GM18505 (cell line): Measurements from ENCODE around the gene BFSP1.

Experiments
- ATAC-seq: cut with Tn5 transposase; IDR thresholded peaks from one replicate; pipeline ENCODE4 v1.9.1; 2021; ENCODE audit not compliant: unreplicated experiment
- POLR2A ChIP-seq: IDR thresholded peaks from 4 replicates; pipeline ENCODE4 v1.6.1; 2011; ENCODE audit warnings: borderline replicate concordance; ENCODE audit not compliant: insufficient read depth, insufficient read length; ENCODE audit errors: extremely low read depth

The BFSP1 gene

DNA sequence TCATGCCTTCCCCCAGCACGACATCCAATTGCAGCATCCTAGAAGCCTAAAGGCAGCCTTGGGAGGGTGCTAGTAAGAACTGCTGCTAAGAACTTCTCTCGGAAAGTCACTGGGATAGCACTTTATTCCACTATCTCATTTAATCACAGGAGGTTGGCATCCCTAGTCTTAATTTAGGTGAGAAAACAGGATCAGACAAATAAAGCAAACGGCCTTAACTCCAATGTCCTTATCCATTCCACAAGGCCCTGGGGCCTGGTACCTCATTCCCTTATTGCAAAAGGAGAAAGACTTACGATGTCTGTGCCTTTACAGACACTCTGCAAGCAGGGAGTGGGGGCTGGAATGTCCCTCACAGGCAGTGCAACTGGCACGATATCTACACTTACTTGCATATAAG lies 60.7 kb downstream of the BFSP1 start:
- TF ChIP-seq POLR2A: no peak
- no peak for ATAC-seq

- ATAC-seq: no peak
- TF ChIP-seq POLR2A: no peak
Measured at GRCh38 chr20:17469246-17470030, 61.7 kb downstream of the BFSP1 start.

- no peak for TF ChIP-seq POLR2A
- no peak for ATAC-seq
Measured at GRCh38 chr20:17468073-17468840, 62.9 kb downstream of the BFSP1 start.

DNA sequence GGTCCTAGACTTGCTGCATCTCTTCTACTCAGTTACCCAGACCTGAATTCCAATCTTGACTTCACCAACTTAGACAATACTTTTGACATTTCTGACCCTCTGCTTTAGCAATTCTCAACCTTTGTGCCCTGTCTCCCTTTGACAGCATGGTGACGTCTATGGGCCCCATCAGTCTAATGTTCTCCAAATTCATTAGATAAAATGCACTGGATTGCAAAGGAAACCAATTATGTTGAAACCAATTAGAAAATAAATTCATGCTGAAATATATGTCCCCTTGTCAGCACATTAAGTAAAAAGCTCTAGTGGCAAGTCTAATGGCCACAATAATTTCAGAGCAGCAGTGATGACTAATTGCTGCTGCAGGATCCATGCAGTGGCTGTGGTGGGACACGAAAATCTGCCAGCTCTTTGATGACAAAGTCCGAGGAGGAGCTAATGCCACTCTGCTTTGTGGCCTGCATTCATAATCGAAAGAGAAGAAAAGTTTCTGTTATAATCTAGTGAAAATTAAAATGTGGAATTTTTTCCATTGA lies 64.0 kb downstream of the BFSP1 start:
- ATAC-seq: no peak
- no peak for TF ChIP-seq POLR2A

- ATAC-seq: no peak
- TF ChIP-seq POLR2A: no peak
Measured at GRCh38 chr20:17466641-17467040, 64.5 kb downstream of the BFSP1 start.

- ATAC-seq: no peak
- TF ChIP-seq POLR2A: no peak
Measured at GRCh38 chr20:17465236-17465635, 65.9 kb downstream of the BFSP1 start.

- ATAC-seq: no peak
- no peak for TF ChIP-seq POLR2A
Measured at GRCh38 chr20:17463711-17464110, 67.5 kb downstream of the BFSP1 start.

- TF ChIP-seq POLR2A: no peak
- ATAC-seq: no peak
Measured at GRCh38 chr20:17461941-17462340, 69.2 kb downstream of the BFSP1 start.

DNA sequence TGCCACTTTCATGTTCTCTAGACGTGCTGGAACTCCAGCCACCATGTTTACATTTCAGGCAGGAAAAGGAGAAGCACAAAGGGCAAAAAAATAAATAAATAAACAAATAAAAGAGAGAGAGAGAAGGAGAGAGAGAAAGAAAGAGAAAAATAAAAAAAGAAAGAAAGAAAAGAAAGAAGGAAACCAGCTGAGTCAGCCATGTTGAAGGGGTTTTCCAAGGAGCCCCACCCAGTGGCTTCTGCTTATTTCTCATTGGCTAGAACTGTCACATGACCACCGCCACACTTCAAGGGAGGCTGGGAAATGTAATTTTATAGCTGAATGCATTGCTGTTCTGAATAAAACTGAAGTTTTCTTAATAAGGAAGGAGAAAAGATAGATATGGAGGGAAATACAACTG lies 71.1 kb downstream of the BFSP1 start:
- no peak for TF ChIP-seq POLR2A
- ATAC-seq: no peak

- TF ChIP-seq POLR2A: no peak
Measured at GRCh38 chr20:17457588-17458190, 73.5 kb downstream of the BFSP1 start.

DNA sequence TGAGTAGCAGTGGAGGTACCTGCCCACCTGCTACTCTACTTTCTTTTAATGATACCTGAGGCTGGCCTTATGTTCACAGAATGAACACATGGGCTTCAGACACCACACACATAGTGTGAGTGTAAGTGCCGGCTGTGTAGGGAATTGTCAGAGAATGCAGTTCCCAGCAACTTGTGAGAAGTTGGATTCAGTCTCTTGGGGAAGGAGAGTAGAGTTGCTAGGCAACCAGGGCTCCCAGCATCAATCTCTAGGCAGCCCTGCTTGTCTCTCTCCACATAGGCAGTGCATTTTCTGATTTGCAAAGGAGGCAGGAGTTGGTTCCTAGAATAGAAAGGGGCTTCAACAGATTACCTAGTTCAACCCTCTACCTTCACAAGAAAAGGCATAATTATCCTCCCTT lies 74.1 kb downstream of the BFSP1 start:
- ATAC-seq: no peak
- no peak for TF ChIP-seq POLR2A

More at GRCh38 chr20:17457588-17458190, 73.5 kb downstream of the BFSP1 start:
- no peak for ATAC-seq

DNA sequence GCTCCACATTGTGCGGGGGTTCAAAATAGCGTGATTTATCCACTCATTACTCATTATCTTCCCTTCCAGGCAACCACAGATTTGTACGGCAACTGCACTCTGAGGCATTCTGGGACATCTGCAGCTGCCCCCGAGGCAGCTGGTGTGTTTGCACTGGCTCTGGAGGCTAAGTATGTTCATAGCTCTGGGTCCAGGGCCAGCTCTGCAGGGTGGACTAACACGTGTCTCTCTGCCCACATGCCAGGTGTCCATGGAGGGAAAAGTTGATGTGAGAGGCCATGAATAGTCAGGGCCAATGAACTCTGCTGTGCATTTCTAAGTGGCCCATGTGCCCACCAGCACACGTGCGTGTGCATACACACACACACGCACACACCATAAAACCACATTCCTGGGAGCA lies 74.9 kb downstream of the BFSP1 start:
- ATAC-seq: no peak
- no peak for TF ChIP-seq POLR2A

DNA sequence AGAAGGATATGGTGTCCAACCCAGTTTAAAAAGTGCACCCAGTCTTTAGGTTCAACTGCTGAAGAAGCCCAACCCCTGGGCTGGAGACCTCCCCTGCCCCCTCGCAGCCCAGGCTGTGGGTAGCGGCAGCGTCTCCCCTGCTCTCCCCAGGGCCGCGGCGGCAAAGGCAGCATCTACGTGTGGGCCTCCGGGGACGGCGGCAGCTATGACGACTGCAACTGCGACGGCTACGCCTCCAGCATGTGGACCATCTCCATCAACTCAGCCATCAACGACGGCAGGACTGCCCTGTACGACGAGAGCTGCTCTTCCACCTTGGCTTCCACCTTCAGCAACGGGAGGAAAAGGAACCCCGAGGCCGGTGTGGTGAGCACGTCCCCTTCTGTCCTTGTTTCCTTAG lies 77.6 kb downstream of the BFSP1 start:
- no peak for TF ChIP-seq POLR2A
- ATAC-seq: no peak

DNA sequence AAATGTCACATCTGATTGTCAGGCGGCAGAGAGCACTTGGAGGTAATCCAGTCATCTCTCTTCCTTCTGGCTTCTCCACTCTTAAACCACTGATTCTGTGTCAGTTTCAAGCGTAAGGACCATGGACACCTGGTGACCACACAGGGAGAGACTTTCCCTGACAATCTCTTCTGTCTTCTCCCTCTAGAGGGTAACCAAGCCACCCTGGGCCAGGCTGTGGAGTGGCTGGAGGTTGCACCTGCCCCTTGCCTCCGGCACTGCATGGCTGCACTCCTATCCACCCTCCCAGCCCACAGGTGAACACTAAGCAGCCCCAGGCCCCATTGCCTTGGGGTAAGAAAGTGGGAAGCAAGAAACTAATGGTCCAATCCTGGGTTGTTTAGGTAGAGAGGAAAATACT lies 78.7 kb downstream of the BFSP1 start:
- ATAC-seq: no peak
- no peak for TF ChIP-seq POLR2A

GRCh38 chr20:17449031-17449430 lies 82.1 kb downstream of the BFSP1 start:
- no peak for ATAC-seq
- TF ChIP-seq POLR2A: no peak
